SW 1271 (cell line): ENCODE results near the gene EVC2.
"Not testable (repeated sequence)": the region's sequence is repeated elsewhere in the genome, so short reads cannot be mapped to it uniquely, and the experiment has no call there.

Source experiments
- DNase-seq, 2 experiments: peaks; one replicate each; lab custom pipeline; 2025; lab: John Stamatoyannopoulos, UW

The EVC2 gene

DNA sequence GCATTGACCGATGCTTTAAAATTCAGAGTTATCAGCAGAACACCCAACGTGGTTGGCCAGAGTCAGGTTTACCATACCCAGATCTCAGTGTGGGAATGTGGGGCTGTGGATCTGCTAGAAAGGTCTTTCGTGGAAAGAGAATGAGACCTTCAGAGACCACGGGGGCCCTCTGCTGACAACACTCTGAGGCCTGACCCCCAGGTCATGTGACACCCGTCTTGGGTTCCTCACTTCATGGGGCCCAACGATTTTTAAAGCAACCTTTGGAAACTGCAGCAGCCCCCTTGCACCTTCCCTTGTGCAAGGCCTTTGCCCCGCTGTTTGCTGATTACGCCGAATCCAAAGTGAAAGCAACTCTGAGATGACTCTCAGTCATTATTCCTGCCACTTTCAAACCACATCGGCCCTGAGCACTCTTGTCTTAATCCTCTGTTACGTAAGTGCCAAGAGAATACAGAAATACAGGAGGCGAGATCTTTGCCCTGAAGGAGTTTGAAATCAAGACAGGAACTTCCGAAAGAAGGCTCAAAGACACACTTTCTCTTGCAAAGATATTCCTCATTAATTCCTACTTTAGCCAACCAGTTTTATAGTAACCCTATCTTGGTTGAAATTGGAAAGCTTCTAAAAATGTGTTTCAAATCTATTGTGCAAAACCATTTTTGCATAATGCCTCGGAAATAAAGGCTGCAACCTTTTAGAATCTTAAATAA is 88.3 kb downstream of the EVC2 start:
- no peak for DNase-seq

DNA sequence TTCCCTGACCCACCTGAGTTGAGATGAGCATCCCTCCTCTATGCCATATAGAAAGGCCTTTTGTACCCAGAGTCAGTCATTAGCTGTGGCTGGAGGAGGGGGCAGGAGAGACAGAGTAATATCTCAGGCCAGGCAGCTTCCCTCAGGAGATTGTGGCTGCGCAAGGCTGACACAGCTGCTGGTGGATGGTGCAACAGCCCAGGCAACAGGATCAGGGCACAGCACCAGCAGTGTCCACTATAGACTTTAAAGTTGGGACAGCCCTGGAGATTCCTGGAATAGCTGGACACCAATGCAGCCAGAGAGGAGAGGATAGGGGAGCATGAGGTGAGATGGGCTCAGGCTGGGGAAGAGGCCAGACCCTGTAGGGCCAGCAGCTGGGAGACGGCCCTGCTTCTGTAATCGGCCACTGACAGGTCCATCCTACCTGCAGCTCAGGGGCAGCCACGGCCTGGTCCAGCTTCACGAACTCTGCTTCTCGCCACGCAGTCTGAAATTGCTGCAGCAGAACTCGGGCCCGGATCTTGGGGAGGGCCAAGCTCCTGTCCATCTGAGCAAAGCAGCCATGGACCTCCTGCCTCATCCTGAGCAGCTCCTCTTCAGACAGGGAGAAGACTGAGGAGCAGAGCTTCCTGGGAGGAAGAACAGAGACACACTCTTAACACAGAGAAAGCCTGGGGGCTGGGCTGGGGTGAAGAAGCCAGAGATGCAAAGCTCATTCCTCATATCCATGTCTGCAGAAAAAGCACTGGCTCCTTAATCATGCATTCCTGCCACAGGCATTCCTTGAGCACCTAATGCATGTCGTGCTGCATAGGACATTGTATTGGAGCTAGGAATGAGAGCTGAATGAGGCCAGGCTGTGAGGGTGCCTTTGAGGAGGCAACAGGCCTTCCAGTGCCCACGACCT is 90.1 kb downstream of the EVC2 start:
- DNase-seq, result no peak

DNA sequence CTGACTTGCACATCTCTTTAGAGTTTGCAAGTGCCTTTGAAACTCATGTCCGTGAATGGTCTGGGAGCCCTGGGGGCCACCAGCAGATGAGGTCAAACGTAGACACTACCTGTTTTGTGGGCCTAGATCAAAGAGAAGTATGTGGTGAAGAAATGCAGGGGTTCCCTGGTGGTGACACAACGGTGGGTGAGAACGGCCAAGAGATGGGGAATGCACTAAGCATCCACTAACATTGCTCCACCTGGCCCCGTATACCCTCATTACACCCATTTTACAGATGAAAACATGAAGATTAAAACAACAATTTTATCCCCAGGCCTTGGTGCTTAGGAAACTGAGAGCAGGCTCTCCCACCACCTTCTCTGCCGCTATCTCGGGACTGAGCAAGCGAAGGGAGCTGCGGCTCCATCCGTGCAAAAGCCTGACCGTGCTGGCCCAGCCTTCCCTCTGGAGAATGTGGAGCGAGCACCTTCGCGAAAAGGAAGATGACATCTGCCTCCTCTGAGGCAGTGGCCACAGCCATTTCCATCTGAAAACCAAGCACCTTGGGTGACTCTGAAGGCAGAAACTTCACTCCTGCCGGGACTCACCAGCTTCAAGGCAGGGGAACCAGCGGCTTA is 91.9 kb downstream of the EVC2 start:
- no peak for DNase-seq

DNA sequence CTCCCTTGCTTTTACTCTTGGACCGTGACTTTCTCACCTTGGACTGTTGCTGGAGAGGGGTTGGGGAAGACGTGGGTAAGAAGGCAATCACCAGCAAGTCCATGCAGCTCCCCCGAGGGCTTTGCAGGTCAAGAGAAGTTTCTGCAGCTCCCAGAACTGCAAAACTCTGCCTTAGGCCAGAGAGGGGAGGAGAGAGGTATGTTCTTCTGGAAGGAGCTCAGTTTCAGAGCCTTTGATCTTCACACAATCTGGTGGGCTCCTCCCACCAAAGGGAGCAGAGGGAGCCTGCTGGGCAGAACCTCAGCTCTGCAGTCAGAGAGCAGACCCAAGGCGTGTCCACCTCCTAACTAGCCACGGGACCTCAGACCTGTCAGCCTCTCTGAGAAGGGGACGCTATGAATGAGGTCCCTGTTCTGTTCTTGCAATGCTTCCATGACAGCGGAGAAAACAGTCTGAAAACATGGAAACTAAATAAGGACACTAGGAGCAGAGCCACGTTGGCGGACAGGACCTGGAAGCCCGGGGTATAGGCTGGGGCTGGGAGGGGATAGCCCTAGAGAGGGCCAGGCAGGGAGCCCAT is 92.8 kb downstream of the EVC2 start:
- no peak for DNase-seq

DNA sequence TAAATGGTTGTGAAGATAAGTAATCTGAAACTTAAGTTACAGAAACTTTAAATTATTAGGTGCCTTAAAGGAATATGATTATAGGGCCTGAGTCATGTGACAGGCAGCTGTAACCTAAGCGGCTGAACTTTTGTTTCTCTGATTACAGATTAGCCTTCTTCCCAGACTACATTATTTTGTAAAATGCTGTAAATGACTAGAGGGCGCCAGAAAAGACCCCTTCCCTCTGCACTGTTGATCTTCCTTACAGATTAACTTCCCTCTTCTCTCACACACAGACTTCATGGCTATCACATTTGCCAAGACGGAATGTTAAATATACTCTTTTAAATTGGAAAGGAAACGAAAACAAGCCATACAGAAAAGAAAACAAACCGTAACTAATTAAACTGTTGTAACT is 96.6 kb downstream of the EVC2 start:
- no peak for DNase-seq

DNA sequence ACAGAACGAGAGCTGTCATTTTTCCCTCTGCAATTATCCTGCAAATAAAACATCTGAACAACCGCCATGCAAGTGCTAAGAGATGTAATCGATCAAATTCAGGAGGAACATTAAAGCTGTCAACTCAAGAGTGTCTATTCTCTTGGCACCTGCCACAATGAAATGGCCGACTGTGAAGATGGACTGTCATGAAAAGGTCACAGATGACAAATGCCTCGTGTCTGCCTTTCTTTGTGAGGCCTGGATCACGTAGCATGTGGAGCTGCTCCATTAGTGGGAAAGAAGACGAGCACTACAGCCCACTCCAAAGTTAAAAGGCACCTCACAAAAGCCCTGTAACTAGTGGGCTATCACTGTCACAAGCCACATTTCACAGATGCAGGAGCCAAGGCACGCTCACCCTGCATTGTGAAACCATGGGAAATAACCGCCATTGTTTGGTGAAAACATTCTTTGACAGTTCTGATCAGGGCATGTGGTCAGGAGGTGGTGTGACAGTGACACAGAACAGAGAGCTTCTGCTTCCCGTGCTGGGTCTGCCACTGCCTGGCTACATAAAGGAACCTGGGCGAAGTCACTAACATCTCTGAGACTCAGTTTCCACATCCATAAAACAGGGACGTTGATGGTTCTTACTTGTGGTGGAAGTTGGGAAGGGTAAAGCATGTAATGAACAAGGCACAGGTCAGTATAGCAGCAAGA is 98.9 kb downstream of the EVC2 start:
- DNase-seq, result no peak

DNA sequence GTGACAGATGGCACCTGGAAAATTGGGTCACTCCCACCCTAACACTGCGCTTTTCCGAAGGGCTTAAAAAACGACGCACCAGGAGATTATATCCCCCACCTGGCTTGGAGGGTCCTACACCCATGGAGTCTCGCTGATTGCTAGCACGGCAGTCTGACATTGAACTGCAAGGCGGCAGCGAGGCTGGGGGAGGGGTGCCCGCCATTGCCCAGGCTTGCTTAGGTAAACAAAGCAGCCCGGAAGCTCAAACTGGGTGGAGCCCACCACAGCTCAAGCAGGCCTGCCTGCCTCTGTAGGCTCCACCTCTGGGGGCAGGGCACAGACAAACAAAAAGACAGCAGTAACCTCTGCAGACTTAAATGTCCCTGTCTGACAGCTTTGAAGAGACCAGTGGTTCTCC is 114.5 kb downstream of the EVC2 start:
- not testable (repeated sequence) for DNase-seq

DNA sequence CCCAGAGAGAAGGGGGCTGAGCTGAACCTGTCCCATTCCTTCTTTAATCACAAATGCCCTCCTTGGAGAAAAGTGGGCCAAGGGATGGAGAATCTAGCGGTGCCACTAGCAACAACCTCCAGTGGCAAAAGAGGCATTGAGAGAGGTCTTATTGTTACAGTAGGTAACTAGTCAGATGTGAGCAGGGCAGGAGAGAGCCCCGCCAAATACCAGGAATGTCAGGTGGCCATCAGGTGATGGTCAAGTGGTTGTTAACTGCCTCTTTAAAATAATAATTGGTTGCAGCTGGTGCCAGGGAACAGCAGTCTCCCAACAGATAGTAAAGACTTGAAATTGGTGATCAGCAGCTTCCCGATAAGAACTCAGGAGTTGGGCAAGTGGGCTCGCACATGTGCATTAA is 116.1 kb downstream of the EVC2 start:
- no peak for DNase-seq

DNA sequence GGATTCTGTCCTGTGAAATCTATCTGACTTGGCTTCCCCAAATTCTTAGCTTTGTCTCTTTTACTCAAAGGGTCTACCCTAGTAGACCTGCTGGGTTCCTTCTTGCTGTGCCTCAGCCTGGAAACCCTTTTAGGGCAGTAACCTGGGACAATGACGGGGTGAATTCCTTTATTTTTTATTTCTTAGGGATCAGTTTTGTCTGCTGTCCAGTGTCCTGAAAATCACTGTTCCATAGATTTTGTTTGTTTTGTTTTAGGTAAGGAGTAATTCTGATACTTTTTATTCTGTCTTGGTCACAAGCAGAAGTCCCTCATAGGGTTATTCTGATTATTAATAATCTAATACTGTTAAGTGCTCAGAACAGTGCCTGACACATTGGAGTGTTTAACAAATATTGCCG is 118.9 kb downstream of the EVC2 start:
- no peak for DNase-seq

DNA sequence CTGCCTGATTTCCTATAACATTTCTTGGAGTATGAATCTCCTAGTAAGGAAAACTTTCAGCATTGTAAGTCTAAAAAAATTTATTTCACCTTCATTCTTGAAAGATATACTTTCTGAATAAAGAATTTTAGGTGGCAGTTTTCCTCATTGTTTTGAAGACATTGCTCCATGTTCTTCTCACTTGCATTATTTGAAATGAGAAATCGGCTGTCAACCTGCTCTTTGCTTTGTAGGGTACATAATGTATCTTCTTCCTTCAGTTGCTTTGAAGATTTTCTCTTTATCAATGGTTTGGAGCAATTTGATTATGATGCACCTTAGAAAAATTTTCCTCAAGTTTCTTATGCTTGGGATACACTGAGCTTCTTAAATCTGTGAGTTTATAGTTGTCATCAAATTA is 120.3 kb downstream of the EVC2 start:
- DNase-seq, result no peak

DNA sequence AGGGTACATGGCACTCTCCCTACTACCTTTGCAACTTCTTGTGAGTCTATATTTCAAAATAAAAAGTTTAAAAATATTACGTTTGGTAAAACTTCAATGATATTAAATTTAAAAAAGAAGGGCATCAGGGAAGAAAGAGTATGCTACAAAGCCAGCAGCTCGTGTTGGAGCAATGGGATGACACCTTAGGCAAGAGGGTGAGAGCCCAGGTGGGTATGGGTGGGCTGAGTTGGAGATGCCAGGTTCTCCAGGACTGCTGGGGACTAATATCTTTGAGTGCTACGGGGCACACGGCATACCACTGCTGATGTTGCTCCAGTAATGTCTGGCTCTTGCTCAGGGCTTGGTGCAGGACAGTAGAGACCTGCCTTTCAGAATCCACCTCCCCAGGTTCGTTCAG is 132.4 kb downstream of the EVC2 start:
- DNase-seq, result no peak

DNA sequence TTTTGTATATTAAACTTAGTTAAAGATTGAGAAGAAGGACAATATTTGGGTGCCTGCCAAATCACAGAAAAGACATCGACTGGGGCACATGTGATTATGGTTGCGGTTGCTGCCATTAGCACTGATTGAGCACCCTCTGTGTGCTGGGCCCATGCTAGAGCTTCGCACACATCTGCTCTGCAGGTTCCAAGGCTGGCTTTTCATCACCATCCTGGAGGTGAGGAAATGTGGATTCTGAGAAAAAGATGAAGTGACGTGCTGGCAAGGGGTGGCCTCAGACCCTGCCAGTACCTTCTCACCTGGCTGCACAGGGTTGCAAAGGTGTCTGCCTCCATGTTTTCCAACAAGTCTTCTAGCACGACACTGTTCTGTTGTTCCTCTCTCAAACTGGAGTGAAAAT is 134.0 kb downstream of the EVC2 start:
- no peak for DNase-seq

DNA sequence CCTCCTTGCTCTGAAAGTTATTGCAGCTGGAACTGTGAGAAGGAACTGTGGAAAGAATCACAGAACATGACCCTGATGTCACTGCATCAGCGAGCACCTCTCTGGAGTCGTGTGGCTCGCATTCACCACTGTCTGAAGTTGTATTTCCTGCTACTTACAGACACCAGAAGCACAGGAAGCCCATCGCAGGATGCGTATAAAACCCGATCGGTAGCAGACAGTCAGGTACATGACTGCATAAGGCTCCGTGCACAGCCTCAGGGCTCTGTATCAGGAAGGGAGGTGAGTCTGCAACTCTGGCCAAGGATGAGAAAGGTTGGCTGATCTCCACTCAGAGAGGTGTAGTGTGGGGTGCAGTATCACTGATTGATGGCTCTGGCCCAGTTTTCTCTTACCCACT is 134.4 kb downstream of the EVC2 start:
- no peak for DNase-seq

DNA sequence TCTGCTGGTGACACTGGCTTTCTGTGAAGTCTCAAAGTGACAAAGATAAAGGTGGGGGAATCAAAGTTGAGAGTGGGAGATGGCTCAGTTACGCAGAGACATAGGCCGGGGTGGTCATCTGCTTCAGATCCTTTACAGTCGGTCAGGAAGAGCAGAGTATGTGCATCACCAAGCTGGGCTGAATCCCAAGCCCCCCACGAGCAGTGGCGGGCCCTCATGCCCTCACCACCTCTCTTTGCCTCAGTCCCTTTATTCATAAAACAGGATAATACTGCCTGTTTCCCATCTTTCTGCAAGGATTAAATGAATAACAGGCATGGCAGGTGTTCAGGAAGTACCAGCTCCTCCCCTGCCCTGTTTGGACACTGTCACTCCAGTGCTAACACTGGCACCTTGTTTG is 135.6 kb downstream of the EVC2 start:
- no peak for DNase-seq

DNA sequence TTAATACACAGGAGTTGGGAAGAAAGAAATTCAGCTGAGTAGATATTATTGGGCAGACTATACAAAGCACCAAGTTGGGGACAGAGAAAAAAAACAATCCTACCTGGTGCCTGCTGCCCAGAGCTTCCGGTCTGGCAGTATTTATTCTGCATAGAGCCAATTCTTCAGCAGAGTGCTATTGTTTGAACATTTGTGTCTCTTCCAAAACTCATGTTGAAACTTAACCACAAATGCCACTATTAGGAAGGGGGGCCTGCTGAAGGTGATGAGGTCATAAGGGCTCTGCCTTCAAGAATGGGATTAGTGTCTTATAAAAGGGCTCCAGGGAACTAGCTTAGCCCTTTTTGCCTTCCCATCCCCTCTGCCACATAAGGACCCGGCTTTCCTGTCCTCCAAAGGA is 136.2 kb downstream of the EVC2 start:
- no peak for DNase-seq

DNA sequence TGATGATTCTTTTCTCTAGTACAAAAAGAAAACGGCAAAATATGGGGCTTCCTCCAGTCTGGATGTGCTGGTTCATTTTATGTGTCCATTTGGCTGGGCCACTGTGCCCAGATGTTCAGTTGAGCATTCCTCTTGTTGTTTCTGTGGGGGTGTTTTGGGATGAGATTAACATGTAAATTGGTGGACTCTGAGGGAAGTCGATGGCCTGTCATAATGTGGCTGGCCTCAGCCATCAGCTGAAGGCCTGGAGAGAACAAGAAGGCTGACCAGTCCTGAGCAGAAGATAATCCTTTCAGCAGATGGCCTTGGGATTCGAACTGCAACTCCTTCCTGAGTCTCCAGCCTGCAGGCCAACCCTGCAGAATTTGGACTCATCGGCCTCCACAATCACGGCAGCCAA is 136.7 kb downstream of the EVC2 start:
- DNase-seq, result no peak

DNA sequence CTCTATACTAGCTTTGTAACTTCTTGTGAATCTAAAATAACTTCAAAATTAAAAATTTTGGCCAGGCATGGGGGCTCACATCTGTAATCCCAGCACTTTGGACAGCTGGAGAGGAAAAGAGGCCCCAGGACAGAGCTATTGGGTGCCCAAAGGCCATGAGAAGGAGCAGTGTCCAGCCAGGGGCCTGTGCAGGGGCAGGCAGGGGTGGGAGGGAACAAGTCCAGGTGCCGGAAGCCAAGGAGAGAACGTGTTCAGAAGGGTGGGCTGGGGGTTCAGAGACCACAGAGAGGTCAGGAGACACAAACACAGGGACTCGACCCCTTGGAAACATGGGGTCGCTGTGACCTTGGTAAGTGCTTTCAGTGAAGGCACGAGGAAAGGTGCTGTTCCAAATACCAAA is 138.9 kb downstream of the EVC2 start:
- no peak for DNase-seq

DNA sequence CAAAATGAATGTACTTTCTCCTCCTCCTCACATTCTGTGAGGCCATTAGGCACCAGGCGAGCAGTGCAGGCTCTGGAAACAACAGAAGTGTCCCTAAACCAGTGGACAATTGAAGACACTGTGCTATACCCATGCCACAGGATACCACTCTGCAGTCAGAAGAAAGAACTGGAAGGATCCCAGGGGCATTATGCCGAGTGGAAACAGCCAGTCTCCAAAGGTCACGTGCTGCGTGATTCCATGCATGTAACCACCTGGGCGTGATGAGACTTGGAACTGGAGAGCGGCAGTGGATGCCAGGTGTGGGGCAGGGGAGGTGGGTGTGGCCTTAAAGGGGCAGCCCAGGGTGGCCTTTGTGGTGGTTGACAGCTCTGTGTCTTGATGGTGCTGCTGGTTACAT is 139.4 kb downstream of the EVC2 start:
- no peak for DNase-seq

DNA sequence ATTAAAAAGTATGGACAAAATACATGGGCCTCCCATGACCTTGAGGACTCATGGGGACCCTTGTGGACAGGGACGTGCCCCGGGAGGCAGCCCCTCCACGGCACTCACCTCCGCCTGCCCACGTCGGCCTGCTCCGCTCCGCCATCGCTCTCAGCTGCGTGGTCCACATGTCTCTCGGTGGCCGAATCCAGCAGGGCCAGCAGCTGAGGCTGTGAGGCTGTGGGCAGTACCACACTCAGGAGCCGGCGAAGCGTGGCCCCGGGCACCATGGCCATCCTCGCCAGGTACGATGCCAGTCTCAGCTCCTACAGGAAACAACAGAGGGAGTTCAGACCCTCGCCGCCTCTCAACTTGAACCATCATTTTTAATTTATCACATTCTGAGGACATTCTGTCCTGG is 140.0 kb downstream of the EVC2 start:
- DNase-seq, result no peak

DNA sequence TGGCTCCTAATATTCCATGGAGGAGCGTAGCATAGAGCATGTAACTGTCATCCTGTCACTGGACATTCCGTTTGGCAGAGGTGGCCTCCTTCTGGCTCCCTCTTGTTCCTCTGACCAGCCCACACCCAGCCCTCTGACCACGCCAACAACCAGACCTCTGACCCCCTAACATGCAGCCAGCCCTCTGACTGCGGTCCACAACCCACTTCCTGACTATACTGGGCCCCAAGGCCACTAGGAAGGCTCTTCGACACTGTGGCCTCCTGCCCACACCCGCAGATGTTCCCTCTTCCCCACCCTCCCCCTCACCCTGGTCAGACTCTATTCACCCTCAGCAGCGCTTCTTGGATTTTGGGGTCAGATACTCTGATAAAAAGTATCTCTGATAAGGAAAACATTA is 141.4 kb downstream of the EVC2 start:
- DNase-seq, result no peak

DNA sequence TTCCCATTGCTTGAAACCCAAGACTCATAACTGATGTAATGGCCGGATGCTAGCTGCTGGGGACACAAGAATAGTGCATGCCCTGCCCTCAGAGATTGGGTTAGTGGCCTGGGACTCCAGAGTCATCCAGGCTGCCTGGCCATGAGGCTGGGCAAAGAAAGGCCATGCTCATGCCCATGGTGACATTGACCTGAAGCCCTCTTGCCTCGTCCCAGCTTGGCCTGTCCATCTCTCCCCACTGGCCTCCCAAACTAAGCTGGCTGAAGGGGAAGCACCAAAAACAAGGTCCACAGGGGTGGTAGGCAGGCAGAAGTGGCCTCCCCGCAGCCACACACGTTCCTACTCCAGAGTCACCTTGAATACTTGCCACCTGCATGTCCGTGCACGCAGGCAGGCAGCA is 141.8 kb downstream of the EVC2 start:
- no peak for DNase-seq

DNA sequence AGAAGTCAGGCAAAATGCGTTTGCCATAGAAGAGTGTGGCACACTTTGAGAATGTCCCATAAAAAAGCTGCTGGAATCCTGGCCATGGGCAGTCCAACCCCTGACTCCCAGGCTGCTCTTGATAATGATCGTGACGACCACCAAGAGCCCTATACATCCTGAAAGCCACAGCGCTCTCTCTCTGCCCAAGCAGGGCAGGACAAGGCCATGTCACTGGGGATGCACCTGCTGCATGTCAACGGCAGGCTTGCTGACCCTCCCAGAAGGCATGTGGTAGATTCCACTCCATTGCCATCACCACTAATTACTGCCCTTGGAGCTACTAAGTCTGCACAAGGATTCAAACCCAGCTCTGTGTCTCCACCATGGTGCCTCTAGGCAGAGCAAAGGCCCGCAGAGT is 144.5 kb downstream of the EVC2 start:
- no peak for DNase-seq
